Endothelial cell of umbilical vein (primary cell): ENCODE measurements around the gene TREML1. TPM values are rescaled to one million over a fixed set of nuclear protein-coding genes. Genes with fewer than 3 reads are reported as not detected.

ENCODE experiments used
- BruUV-seq: library from RNA; stranded (reverse); fragments of 400-500 nt; replicated peaks from 2 replicates; lab custom pipeline; 2021; lab: Mats Ljungman, UMichigan
- CTCF ChIA-PET: fragments of 300-600, 350-600 bp; sonication (Branson Sonifier 250); formaldehyde crosslinking; loops from one replicate; lab custom pipeline; 2021; ENCODE audit warnings: antibody characterized with exemption, inconsistent platforms; lab: Charles Lee
- POLR2A ChIA-PET: fragments of 300-600, 350-600 bp; sonication (Branson Sonifier 250); formaldehyde crosslinking; loops from one replicate; lab custom pipeline; 2021; ENCODE audit warnings: antibody characterized with exemption, inconsistent platforms; lab: Charles Lee
- DNase-seq: peaks from one replicate; pipeline ENCODE4 v3.0.0-alpha.2; 2011; ENCODE audit warnings: low read depth, low spot score
- FAIRE-seq: peaks from 2 replicates; lab custom pipeline; 2011; peaks lifted over from hg19 to GRCh38; lab: Jason Lieb, UNC
- H2AFZ ChIP-seq: 2 replicates; pipeline ENCODE4 v1.6.0; 2012; ENCODE audit warnings: low read depth, low read length, control low read depth, inconsistent platforms
- H3K27ac ChIP-seq: 2 replicates; pipeline ENCODE4 v1.5.1; 2011; ENCODE audit warnings: low read depth, mild to moderate bottlenecking, control low read depth, low read length, moderate library complexity; ENCODE audit not compliant: insufficient read depth
- H3K27me3 ChIP-seq, 2 experiments: 2 replicates each; pipeline versions ENCODE4 v1.6.0 to v1.6.1; 2011; ENCODE audit warnings: low read length in 2 of 2, mixed read lengths in 1 of 2; ENCODE audit not compliant: control insufficient read depth in 2 of 2, insufficient read depth in 2 of 2
- H3K36me3 ChIP-seq, 2 experiments: 2 replicates in 1 of 2; 3 replicates in 1 of 2; pipeline ENCODE4 v1.5.1; 2011; ENCODE audit warnings: low read length in 2 of 2, mild to moderate bottlenecking in 1 of 2, moderate library complexity in 1 of 2; ENCODE audit not compliant: control insufficient read depth in 2 of 2, insufficient read depth in 2 of 2; ENCODE audit errors: extremely low read depth in 1 of 2
- H3K4me1 ChIP-seq: 3 replicates; pipeline ENCODE4 v1.5.1; 2011; ENCODE audit warnings: mild to moderate bottlenecking, low read length; ENCODE audit not compliant: control insufficient read depth, insufficient read depth; ENCODE audit errors: extremely low read depth
- H3K4me2 ChIP-seq: 2 replicates; pipeline ENCODE4 v1.6.1; 2011; ENCODE audit warnings: low read length, control low read depth, mixed read lengths; ENCODE audit not compliant: insufficient read depth
- H3K4me3 ChIP-seq, 3 experiments: fragments of 200-600 bp in 1 of 3; sonication (generic), shearing (Covaris generic) in 1 of 3; replicated peaks in 1 of 3; 2 replicates each; pipeline ENCODE4 v1.5.1; 2011 to 2016; ENCODE audit warnings: control low read depth in 3 of 3, low read length in 3 of 3, mild to moderate bottlenecking in 2 of 3, inconsistent platforms in 1 of 3, low read depth in 1 of 3, moderate library complexity in 1 of 3; ENCODE audit not compliant: insufficient read depth in 1 of 3
- H3K79me2 ChIP-seq: 2 replicates; pipeline ENCODE4 v1.6.0; 2012; ENCODE audit warnings: low read length, inconsistent platforms; ENCODE audit not compliant: control insufficient read depth, insufficient read depth
- H3K9ac ChIP-seq: replicated peaks from 2 replicates; pipeline ENCODE3; 2011; ENCODE audit warnings: low read length, control low read depth; ENCODE audit not compliant: insufficient read depth; ENCODE audit errors: extremely low read depth
- H3K9me1 ChIP-seq: replicated peaks from 3 replicates; pipeline ENCODE4 v1.6.0; 2011; ENCODE audit warnings: mild to moderate bottlenecking, low read length; ENCODE audit not compliant: control insufficient read depth, insufficient read depth; ENCODE audit errors: extremely low read depth
- H3K9me3 ChIP-seq: replicated peaks from 2 replicates; pipeline ENCODE4 v1.5.1; 2012; ENCODE audit warnings: low read length, inconsistent platforms; ENCODE audit not compliant: control insufficient read depth, insufficient read depth
- H4K20me1 ChIP-seq: replicated peaks from 2 replicates; pipeline ENCODE3; 2011; ENCODE audit warnings: mild to moderate bottlenecking, low read length; ENCODE audit not compliant: control insufficient read depth, insufficient read depth; ENCODE audit errors: extremely low read depth
- CTCF ChIP-seq, 2 donors: IDR thresholded peaks; 1 replicate in 1 of 2; 2 replicates in 1 of 2; pipeline ENCODE4 v1.5.1; 2011; ENCODE audit warnings: low read length in 2 of 2, mild to moderate bottlenecking in 2 of 2, moderate library complexity in 2 of 2, control low read depth in 1 of 2, inconsistent platforms in 1 of 2, low read depth in 1 of 2; ENCODE audit not compliant: insufficient read depth in 1 of 2; ENCODE audit errors: extremely low read depth in 1 of 2
- EZH2 ChIP-seq: IDR thresholded peaks from 2 replicates; pipeline ENCODE4 v1.6.1; 2012; ENCODE audit warnings: borderline replicate concordance, low read depth, mild to moderate bottlenecking, moderate library complexity, low read length, inconsistent platforms; ENCODE audit not compliant: severe bottlenecking
- FOS ChIP-seq: IDR thresholded peaks from 2 replicates; pipeline ENCODE4 v1.6.1; 2011; ENCODE audit warnings: mild to moderate bottlenecking, low read length, moderate library complexity, borderline replicate concordance; ENCODE audit not compliant: insufficient read depth
- GATA2 ChIP-seq: IDR thresholded peaks from 2 replicates; pipeline ENCODE4 v1.7.0; 2011; ENCODE audit warnings: low read depth, mild to moderate bottlenecking, moderate library complexity, mixed read lengths, low read length; ENCODE audit not compliant: insufficient read length, insufficient read depth
- JUN ChIP-seq: IDR thresholded peaks from 2 replicates; pipeline ENCODE4 v1.6.1; 2011; ENCODE audit warnings: borderline replicate concordance, low read depth; ENCODE audit not compliant: insufficient read length, insufficient read depth
- MAX ChIP-seq: IDR thresholded peaks from 2 replicates; pipeline ENCODE4 v1.6.1; 2011; ENCODE audit not compliant: insufficient read depth, insufficient read length
- MYC ChIP-seq: IDR thresholded peaks from one replicate; pipeline ENCODE4 v1.6.1; 2011; ENCODE audit warnings: mild to moderate bottlenecking, low read depth, low read length
- POLR2A ChIP-seq: IDR thresholded peaks from 2 replicates; pipeline ENCODE4 v1.6.1; 2012; ENCODE audit warnings: low read depth, mild to moderate bottlenecking, control low read depth, low read length
- POLR2AphosphoS5 ChIP-seq: IDR thresholded peaks from 2 replicates; pipeline ENCODE4 v1.6.1; 2012; ENCODE audit warnings: low read depth, mild to moderate bottlenecking, control low read depth, low read length, moderate library complexity; ENCODE audit not compliant: insufficient read depth
- dilution Hi-C: fragments of 300-500 bp; cut with MboI; formaldehyde crosslinking; loops from one replicate; pipeline ENCODE4 v1.15.0; 2019; ENCODE audit warnings: low sequenced_read_pairs; ENCODE audit not compliant: extremely low pct_ligation_motif_present
- intact Hi-C: fragments of 100-400 bp; cut with micrococcal nuclease; formaldehyde crosslinking; loops from one replicate; pipeline ENCODE4 v1.10.0; 2022
- polyA plus RNA-seq, 4 experiments: library from polyadenylated mRNA; depleted of rRNA in 3 of 4; stranded (reverse) in 3 of 4; unstranded in 1 of 4; fragments of >200 nt; gene quantifications; 2 replicates each; pipeline versions ENCODE4 v1.2.1 to v1.2.3, GENCODE V29; 2011 to 2012; ENCODE audit warnings: missing spikeins in 1 of 4
- total RNA-seq: library from RNA; stranded (reverse); gene quantifications from 2 replicates; pipeline ENCODE4 v1.2.3, GENCODE V29; 2021

The TREML1 gene
- total and polyA plus RNA-seq, 2 donors (not counting 3 experiments of a cell fraction or from before 2014, with no cell fraction given), result not detected

GRCh38 chr6:41176189-41176588, 22.0 kb upstream of the TREML1 start:
- Histone ChIP-seq H3K27me3 (peaks cover 5 to 12% of the 10 kb centered on the region in 2 experiments), H3K27ac (no peak overlapping the region), H3K4me3 (no peak overlapping the region), H3K79me2 (no peaks in the 10 kb centered on the region), H3K4me2 (no peak overlapping the region), H4K20me1 (no peaks in the 10 kb centered on the region), H3K9me1 (no peaks in the 10 kb centered on the region), H3K4me1 (no peaks in the 10 kb centered on the region), H3K36me3 (no peaks in the 10 kb centered on the region), H2AFZ (no peak overlapping the region), H3K9me3 (no peaks in the 10 kb centered on the region), H3K9ac (no peak overlapping the region)
- intact Hi-C loops (no loop called here), dilution Hi-C loops (no loop called here)
- no TSS peak for BruUV-seq
- TF ChIP-seq MYC (no peak), MAX (no peak), POLR2AphosphoS5 (no peak), FOS (no peak), POLR2A (no peak), GATA2 (no peak), CTCF (IDR thresholded peaks at IDR 0.05; ENCODE audit: extremely low read depth in 1 of 2, insufficient read depth in 1 of 2, low read depth in 1 of 2, low read length in 2 of 2) (no peak), JUN (no peak), EZH2 (no peak)
- DNase-seq (no peak), FAIRE-seq (no peak)
- POLR2A ChIA-PET, result no interaction called here
- CTCF ChIA-PET, result interaction anchor here (0.7 to 0.9 kb wide), 2 partner anchors 78 to 103 kb away, joined by 3 read pairs; no protein-coding TSS in a partner anchor
